ENCODE data around the gene RPN2. TPM values are rescaled to one million over a fixed set of nuclear protein-coding genes. Genes with fewer than 3 reads are reported as not detected.

The RPN2 gene
- total RNA-seq, 1 experiment from 2014 or later: 220 TPM

GRCh38 chr20:37189416-37190016 lies 10.4 kb downstream of the RPN2 start:
- ChIA-PET RAD21 (ENCODE audit: low non-redundant PET in 1 of 2, low total read pairs in 2 of 2, uncharacterized antibody in 2 of 2, unreplicated experiment in 2 of 2) (no interaction called here), CTCF (interaction anchor here (0.6 to 1.5 kb wide), 4 partner anchors 11 to 615 kb away, joined by 3 to 8 read pairs (median 4); partner anchors contain the start of genes MROH8 and RPN2), POLR2A (interaction anchor here (1.0 kb wide), 1 partner anchor 11 kb away, joined by 4 read pairs; the partner anchor contains the start of gene RPN2)
- no peak overlapping the region for H3K4me2 ChIP-seq (ENCODE audit: low read length)
- H3K4me3 ChIP-seq (replicated peaks in 1 of 2; ENCODE audit: low read depth in 1 of 2, low read length in 2 of 2): no peak overlapping the region
- H3K9me3 ChIP-seq (ENCODE audit: control insufficient read depth in 1 of 2, insufficient read depth in 1 of 2, low read depth in 1 of 2, low read length in 2 of 2): no peaks in the 10 kb centered on the region
- H3K27ac ChIP-seq (ENCODE audit: low read depth, low read length): no peak overlapping the region
- ATAC-seq: no peak
- H4K20me1 ChIP-seq (ENCODE audit: insufficient read depth): peaks cover 21% of the 10 kb centered on the region; the same call in 1 of the 2 replicates
- no TSS peak for BruUV-seq (replicated peaks)
- peaks cover 97% of the 10 kb centered on the region for H3K79me2 ChIP-seq (ENCODE audit: insufficient read depth, low read length)
- H3K9me2 ChIP-seq (ENCODE audit: insufficient read depth): no peaks in the 10 kb centered on the region
- no peaks in the 10 kb centered on the region for H3K27me3 ChIP-seq (ENCODE audit: insufficient read depth, low read length)
- peaks cover 0 to 7% of the 10 kb centered on the region in 2 experiments; a peak in 1 of 4 replicates for H3K4me1 ChIP-seq (ENCODE audit: control insufficient read depth in 1 of 2, insufficient read depth in 2 of 2, low read length in 2 of 2)
- H3K36me3 ChIP-seq (ENCODE audit: control insufficient read depth in 1 of 2, insufficient read depth in 2 of 2, low read length in 2 of 2): peaks cover 32 to 58% of the 10 kb centered on the region in 2 experiments
- TF ChIP-seq CEBPB (IDR thresholded peaks at IDR 0.05; ENCODE audit: low read depth) (no peak), CBX3 (IDR thresholded peaks at IDR 0.05; ENCODE audit: low read depth) (no peak), TCF7L2 (IDR thresholded peaks at IDR 0.05; ENCODE audit: borderline replicate concordance, extremely low read depth, insufficient read depth, insufficient read length) (no peak), SP1 (IDR thresholded peaks at IDR 0.05; ENCODE audit: low read depth) (no peak), RAD21 (IDR thresholded peaks at IDR 0.05; ENCODE audit: low read depth) (no peak), ATF3 (IDR thresholded peaks at IDR 0.05) (no peak)
- no peak overlapping the region for H2AFZ ChIP-seq (ENCODE audit: low read depth, low read length, poor library complexity, severe bottlenecking)
- DNase-seq (ENCODE audit: low read depth, low spot score): no peak
- intact Hi-C loops (cut with micrococcal nuclease): no loop called here
- H3K9ac ChIP-seq (ENCODE audit: low read length): no peak overlapping the region

- BruUV-seq (replicated peaks): no TSS peak
- TF ChIP-seq YY1 (IDR thresholded peaks at IDR 0.05; ENCODE audit: extremely low read depth, insufficient replicate concordance, low read depth, low read length): no peak
- TF ChIP-seq MAX (IDR thresholded peaks at IDR 0.05): no peak
- no peak for TF ChIP-seq EZH2 (IDR thresholded peaks at IDR 0.05)
- TF ChIP-seq CBX3 (IDR thresholded peaks at IDR 0.05; ENCODE audit: low read depth): no peak
- TF ChIP-seq POLR2A (IDR thresholded peaks at IDR 0.05; ENCODE audit: borderline replicate concordance, extremely low read depth, insufficient read depth, insufficient read length): no peak
- no peak for TF ChIP-seq FOSL1 (IDR thresholded peaks at IDR 0.05; ENCODE audit: low read depth)
- TF ChIP-seq EZH2phosphoT487 (IDR thresholded peaks at IDR 0.05; ENCODE audit: borderline replicate concordance): no peak
- no peak for TF ChIP-seq RAD21 (IDR thresholded peaks at IDR 0.05; ENCODE audit: low read depth)
- TF ChIP-seq EGR1 (IDR thresholded peaks at IDR 0.05; ENCODE audit: low read depth): no peak
- no peak for TF ChIP-seq ELF1 (IDR thresholded peaks at IDR 0.05; ENCODE audit: borderline replicate concordance, low read depth)
- TF ChIP-seq TCF7L2 (IDR thresholded peaks at IDR 0.05; ENCODE audit: borderline replicate concordance, extremely low read depth, insufficient read depth, insufficient read length): no peak
- no peak for TF ChIP-seq POLR2AphosphoS5 (IDR thresholded peaks at IDR 0.05; ENCODE audit: low read depth, low read length)
- no peak for TF ChIP-seq ZFX (IDR thresholded peaks at IDR 0.05)
Measured at GRCh38 chr20:37190354-37191112, 11.4 kb downstream of the RPN2 start.

More at GRCh38 chr20:37190354-37191112, 11.4 kb downstream of the RPN2 start:
- ChIA-PET RAD21 (ENCODE audit: low non-redundant PET in 1 of 2, low total read pairs in 2 of 2, uncharacterized antibody in 2 of 2, unreplicated experiment in 2 of 2) (no interaction called here), POLR2A (interaction anchor here (2.4 kb wide), 1 partner anchor 12 kb away, joined by 11 read pairs; the partner anchor contains the start of genes MROH8 and RPN2), CTCF (interaction anchor here (0.6 to 1.5 kb wide), 4 partner anchors 11 to 791 kb away, joined by 3 to 8 read pairs (median 4); partner anchors contain the start of genes MROH8 and RPN2)
- peaks cover 97% of the 10 kb centered on the region for H3K79me2 ChIP-seq (ENCODE audit: insufficient read depth, low read length)
- intact Hi-C loops (cut with micrococcal nuclease): no loop called here
- DNase-seq (ENCODE audit: low read depth, low spot score): no peak
- no peak overlapping the region for H3K27ac ChIP-seq (ENCODE audit: low read depth, low read length)
- peaks cover 27% of the 10 kb centered on the region; the same call in 1 of the 2 replicates for H4K20me1 ChIP-seq (ENCODE audit: insufficient read depth)
- H3K4me3 ChIP-seq (replicated peaks in 1 of 2; ENCODE audit: low read depth in 1 of 2, low read length in 2 of 2): no peak overlapping the region
- H3K4me1 ChIP-seq (ENCODE audit: control insufficient read depth in 1 of 2, insufficient read depth in 2 of 2, low read length in 2 of 2): peaks cover 0 to 7% of the 10 kb centered on the region in 2 experiments; a peak in 1 of 4 replicates
- H3K4me2 ChIP-seq (ENCODE audit: low read length): no peak overlapping the region
- ATAC-seq: no peak
- H2AFZ ChIP-seq (ENCODE audit: low read depth, low read length, poor library complexity, severe bottlenecking): no peak overlapping the region
- peaks cover 24 to 48% of the 10 kb centered on the region in 2 experiments for H3K36me3 ChIP-seq (ENCODE audit: control insufficient read depth in 1 of 2, insufficient read depth in 2 of 2, low read length in 2 of 2)
- H3K9me3 ChIP-seq (ENCODE audit: control insufficient read depth in 1 of 2, insufficient read depth in 1 of 2, low read depth in 1 of 2, low read length in 2 of 2): no peaks in the 10 kb centered on the region
- H3K9me2 ChIP-seq (ENCODE audit: insufficient read depth): no peaks in the 10 kb centered on the region
- no peak overlapping the region for H3K9ac ChIP-seq (ENCODE audit: low read length)
- no peaks in the 10 kb centered on the region for H3K27me3 ChIP-seq (ENCODE audit: insufficient read depth, low read length)

All from HCT116 (cell line).